ENCODE data around the gene AZI2.

DNA sequence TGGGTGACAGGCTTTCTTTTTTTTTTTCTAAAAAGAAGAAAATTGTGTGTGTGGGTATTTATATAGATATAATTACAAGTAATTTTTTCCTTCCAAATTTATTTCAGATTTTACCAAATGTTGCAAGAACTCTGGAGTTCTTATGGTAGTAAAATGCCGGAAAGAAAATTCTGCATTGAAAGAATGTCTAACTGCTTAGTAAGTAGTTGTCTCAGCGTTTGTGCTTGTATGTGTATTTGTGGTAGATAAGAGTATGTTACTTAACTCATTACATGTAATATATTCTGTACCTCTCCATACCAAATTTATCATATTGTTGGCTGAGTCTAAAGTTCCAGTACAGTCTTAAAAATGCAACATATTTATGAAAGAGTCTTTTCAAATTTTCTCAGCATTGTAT lies 32.4 kb downstream of the AZI2 start:
- TF ChIP-seq EZH2 (IDR thresholded peaks at IDR 0.05; ENCODE audit: borderline replicate concordance, low read depth, low read length, poor library complexity, severe bottlenecking), result no peak
- TF ChIP-seq, protein P1, sequence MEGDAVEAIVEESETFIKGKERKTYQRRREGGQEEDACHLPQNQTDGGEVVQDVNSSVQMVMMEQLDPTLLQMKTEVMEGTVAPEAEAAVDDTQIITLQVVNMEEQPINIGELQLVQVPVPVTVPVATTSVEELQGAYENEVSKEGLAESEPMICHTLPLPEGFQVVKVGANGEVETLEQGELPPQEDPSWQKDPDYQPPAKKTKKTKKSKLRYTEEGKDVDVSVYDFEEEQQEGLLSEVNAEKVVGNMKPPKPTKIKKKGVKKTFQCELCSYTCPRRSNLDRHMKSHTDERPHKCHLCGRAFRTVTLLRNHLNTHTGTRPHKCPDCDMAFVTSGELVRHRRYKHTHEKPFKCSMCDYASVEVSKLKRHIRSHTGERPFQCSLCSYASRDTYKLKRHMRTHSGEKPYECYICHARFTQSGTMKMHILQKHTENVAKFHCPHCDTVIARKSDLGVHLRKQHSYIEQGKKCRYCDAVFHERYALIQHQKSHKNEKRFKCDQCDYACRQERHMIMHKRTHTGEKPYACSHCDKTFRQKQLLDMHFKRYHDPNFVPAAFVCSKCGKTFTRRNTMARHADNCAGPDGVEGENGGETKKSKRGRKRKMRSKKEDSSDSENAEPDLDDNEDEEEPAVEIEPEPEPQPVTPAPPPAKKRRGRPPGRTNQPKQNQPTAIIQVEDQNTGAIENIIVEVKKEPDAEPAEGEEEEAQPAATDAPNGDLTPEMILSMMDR (conservative IDR thresholded peaks at IDR 0.05; ENCODE audit: low read depth, low read length), result no peak
